NCI-H1048 (cell line): ENCODE measurements around the gene CNTD1.

ENCODE experiments used
- DNase-seq: peaks from one replicate; lab custom pipeline; 2025; lab: John Stamatoyannopoulos, UW

The CNTD1 gene

DNA sequence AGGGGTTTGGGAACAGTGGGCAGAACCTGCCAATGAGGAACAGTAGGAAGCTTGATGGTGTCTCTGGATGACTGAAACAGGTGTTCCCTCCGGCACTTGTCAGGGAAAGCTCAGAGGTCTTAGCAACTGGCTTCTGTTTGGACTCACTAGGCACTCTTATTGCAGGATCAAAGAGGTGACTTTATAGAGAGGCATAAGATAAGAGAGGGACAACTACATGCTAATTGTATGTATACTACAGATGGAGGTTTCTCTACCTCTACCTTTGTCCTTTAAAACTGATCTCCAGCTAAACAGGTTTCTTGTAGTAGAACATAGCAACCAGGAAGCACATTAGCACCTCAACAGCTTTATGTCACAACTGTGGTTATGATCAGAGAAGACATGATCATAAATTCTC, 7.6 kb downstream of the CNTD1 start:
- no peak for DNase-seq

DNA sequence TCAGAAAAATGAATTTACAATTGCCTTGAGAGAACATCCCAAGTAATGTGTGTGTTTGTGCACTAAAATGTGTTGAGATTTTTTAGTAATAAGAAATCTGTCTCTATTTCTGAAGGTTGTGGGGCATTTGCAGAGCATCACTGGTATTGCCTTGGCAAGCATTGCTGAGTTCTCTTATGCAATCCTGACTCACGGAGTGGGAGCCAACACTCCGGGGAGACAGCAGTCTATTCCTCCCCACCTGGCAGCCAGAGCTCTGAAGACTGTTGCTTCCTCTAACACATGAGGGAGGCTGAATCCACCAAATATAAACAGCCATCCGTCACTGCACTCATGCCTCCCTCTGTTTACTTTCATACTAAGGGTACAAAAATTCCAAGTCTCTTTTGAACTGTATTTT, 10.6 kb downstream of the CNTD1 start:
- no peak for DNase-seq

DNA sequence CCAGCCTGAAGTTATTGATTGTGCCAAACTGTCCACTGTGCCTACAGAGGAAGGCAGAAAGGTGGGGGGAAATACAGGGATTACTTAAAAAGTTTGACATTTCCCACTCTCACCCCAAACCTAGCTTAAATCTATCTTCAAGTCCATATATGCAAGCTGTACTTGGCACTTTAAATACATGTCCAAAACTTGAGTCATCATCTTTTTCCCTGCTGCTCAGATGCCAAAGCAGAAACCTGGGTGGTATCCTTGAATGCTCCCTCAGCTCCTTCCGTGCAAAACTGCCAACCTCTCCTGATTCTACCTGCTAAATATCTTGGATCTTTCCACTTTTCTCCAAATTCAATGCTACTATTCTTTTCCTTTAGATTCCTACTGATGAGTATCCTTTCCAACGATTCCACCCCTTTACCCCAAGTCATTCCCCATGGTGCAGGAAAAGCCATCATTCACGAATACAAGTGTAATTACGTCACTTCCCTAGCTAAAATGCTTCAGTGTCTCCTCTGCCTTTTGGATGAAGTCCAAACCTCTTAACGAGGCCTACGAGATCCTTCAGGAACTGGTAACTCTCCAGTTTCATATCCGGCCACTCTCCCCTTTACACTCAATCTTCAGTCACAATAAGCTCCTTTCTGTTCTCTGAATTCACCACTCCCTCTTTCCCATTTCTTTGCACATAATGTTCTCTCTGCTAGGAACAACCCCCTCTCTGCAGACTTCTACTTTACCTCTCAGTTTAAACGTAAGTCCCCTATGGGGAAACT, 16.2 kb downstream of the CNTD1 start:
- no peak for DNase-seq

DNA sequence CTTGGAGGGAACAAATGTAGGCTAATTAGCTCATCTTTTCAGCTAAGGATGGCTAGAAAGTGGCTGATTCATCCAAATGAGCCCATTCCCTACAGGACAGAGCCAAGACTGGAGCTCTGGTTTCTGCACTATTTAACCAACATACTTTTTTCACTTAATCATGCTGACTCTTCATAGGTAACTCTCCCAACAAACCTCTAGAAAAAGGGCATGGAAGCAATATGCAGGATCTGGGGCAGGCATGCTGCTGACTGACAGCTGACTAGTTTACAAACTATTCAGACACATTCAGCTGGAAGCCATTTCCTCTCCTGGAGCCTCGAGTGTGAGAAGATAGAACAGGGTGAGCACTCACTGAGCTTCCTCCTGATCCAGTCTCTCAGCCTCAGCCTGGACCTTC, 19.2 kb downstream of the CNTD1 start:
- no peak for DNase-seq

DNA sequence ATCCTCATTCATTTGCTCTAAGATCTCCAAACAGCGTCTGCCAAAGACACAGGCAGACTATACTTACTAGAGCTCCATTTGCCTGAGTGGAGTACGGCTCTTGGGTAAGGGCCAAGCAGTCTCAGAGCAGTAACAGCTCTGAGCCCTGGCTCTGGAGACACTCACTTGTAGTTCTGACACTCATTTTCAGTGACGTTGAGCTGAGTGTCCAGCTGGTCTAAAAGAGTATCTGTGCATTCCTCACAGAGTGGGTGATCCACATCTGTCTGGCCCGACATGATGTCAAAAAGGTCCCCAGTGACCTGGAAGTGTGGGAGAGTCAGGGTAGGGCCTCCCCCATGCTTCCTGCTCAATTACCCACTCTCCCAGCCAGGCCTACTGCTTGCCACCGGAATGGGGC, 19.7 kb downstream of the CNTD1 start:
- no peak for DNase-seq

- DNase-seq: no peak
Measured at GRCh38 chr17:42819939-42820535, 21.4 kb downstream of the CNTD1 start.

- no peak for DNase-seq
Measured at GRCh38 chr17:42821176-42821575, 22.5 kb downstream of the CNTD1 start.

GRCh38 chr17:42827472-42827871, 28.8 kb downstream of the CNTD1 start:
- no peak for DNase-seq

GRCh38 chr17:42830971-42831370, 32.3 kb downstream of the CNTD1 start:
- DNase-seq: no peak

DNA sequence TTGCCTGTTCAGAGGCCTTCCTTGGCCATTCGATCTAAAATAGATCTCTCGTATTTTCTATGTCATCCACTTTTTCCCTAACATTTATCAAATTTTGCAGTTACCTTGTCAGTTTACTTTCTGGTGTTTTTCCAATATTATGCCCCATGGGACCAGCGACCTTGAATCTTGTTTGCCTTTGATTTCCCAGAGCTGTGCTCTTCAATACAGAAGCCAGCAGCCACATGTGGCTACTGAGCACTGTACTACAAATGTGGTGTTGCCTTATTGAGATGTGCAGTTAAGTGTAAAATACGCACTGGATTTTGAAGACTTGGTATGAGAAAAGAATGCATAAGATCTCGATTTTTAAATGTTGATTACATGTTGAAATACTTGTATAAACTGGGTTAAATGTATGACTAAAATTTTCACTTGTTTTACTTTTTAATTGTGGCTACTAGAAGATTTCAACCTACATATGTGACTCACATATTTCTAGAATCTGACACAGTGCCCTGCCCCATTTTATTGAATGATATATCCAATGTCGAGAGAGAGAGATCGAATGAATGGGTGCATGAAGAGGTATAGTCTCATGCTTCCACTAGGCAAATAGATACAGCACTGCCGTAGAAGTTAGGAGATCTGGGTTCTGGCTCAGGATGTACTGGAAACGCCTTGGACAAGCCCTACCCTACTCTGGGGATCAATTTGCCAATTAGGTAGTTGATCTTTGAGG, 33.7 kb downstream of the CNTD1 start:
- no peak for DNase-seq

DNA sequence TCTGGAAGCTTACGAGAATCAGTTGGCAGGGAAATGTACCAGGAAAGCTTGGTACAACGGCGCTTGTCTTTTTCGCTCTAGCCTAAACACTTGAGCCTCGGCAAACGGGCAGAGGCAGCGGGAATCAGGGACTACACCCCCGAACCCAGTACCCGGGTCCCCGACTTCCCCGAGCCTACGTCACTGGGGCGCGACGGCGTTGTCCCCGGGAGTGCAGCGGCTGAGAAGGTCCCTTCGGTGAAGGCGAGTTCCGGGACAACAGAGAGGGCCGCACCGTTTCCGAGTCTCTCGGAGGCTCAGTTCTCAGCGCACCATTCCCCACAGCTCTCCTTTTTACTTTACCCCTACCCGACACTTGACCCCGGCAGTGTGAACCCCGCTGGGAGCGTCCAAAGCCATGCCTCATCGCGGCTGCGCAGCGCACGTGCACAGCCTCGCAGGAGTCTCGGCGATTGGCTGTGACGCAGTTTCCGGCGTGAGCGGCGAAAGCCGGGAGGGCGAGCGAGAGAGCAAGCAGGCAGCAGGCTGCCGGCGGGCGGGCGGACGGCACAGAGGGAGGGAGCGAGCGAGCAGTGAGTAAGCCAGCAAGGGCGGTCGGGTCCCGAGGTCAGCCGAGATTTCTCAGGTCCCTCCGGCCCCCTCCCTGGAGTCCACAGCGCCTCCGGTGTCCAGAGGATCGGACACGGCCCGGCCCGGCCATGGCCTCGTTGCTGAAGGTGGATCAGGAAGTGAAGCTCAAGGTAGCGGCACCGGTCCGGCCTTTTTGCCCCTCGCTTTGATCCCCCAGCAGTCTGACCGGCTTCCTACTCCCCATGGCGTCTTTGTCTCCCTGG, 34.5 kb downstream of the CNTD1 start, which contains the start of gene PSME3:
PSME3 (plus strand) TSS at position 464 of the 833 bp plus-strand sequence; CDS start at position 699, 235 bp downstream.
- DNase-seq: peak; percentile 71

GRCh38 chr17:42833767-42834422, 35.2 kb downstream of the CNTD1 start:
- no peak for DNase-seq

GRCh38 chr17:42835732-42836131, 37.1 kb downstream of the CNTD1 start:
- no peak for DNase-seq

GRCh38 chr17:42841975-42842685, 43.5 kb downstream of the CNTD1 start:
- no peak for DNase-seq

GRCh38 chr17:42843358-42843934, 44.8 kb downstream of the CNTD1 start:
- DNase-seq: no peak

DNA sequence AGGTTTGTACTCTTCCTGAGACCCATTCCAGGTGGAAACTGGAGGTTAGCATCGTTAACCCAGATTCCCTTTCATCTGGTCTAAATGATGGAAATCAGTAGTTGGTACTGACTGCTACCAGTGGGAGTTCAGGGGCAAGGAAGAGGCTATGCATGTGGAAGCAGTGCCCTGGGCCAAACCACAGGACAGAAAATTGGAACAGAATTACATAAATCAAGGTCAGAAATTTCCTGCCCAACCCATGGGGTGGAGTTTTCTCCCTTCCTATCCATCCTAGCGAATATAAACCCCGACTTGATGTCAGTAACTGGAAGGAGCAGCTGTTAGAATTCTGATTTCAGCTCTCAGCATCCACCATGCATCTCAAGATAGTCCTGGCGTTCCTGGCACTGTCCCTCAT, 45.6 kb downstream of the CNTD1 start, which contains the start of gene AOC2:
AOC2 (plus strand) TSS at position 310 of the 400 bp plus-strand sequence; CDS start at position 357, 47 bp downstream.
- DNase-seq: no peak

DNA sequence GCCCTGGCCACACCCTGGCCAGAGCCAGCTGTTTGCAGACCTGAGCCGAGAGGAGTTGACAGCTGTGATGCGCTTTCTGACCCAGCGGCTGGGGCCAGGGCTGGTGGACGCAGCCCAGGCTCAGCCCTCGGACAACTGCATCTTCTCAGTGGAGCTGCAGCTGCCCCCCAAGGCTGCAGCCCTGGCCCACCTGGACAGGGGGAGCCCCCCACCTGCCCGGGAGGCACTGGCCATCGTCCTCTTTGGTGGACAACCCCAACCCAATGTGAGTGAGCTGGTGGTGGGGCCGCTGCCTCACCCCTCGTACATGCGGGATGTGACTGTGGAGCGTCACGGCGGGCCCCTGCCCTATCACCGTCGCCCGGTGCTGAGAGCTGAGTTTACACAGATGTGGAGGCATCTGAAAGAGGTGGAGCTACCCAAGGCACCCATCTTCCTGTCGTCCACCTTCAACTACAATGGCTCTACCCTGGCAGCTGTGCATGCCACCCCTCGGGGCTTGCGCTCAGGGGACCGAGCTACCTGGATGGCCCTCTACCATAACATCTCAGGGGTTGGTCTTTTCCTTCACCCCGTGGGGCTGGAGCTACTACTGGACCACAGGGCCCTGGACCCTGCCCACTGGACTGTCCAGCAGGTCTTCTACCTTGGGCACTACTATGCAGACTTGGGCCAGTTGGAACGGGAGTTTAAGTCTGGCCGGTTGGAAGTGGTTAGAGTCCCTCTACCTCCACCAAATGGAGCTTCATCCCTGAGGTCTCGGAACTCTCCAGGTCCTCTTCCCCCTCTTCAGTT, 46.3 kb downstream of the CNTD1 start:
- no peak for DNase-seq

DNA sequence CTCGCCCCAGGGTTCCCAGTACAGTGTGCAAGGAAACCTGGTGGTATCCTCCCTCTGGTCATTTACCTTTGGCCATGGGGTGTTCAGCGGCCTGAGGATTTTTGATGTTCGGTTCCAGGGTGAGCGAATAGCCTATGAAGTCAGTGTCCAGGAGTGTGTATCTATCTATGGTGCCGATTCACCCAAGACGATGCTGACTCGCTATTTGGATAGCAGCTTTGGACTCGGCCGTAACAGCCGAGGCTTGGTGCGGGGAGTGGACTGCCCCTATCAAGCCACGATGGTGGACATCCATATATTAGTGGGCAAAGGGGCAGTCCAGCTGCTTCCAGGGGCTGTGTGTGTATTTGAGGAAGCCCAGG, 46.9 kb downstream of the CNTD1 start:
- DNase-seq: no peak

DNA sequence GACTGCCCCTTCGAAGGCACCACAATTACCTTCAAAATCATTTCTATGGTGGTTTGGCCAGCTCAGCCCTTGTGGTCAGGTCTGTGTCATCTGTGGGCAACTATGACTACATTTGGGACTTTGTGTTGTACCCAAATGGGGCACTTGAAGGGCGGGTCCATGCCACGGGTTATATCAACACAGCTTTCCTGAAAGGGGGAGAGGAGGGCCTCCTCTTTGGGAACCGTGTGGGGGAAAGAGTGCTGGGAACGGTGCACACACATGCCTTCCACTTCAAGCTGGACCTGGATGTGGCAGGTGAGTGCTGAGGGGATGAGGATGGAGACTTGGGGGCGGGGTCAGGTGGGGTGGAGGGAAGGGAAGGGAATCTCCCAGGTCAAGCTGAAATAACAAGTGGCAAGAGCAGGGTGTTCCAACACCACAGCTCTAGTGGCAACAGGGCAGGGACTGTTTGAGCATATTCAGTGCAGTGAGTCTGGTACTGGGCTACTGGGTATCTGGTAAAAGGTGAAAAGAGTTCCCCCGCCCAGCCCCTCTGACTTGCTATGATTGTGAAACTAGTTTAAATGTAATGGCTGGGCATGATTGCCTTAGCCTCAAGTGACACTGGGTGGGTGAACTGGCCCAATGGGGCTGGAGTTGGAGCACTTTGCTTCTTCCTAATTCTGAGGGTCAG, 47.4 kb downstream of the CNTD1 start:
- no peak for DNase-seq
